HepG2 (cell line): ENCODE results near the gene GPALPP1. TPM values are rescaled to one million over a fixed set of nuclear protein-coding genes. Genes with fewer than 3 reads are reported as not detected.

ENCODE experiments used
- ATAC-seq: fragments of 200-7000 bp; cut with Tn5 transposase; 3 replicates; pipeline ENCODE4 v1.9.1; 2020; ENCODE audit warnings: mild to moderate bottlenecking, moderate library complexity
- BruUV-seq: library from RNA; stranded (reverse); fragments of 400-500 nt; replicated peaks from 2 replicates; lab custom pipeline; 2021; lab: Mats Ljungman, UMichigan
- CTCF ChIA-PET: fragments of 300-600 bp; formaldehyde crosslinking; extraction: SDS; loops from one replicate; lab custom pipeline; 2021; ENCODE audit warnings: low total read pairs, inconsistent platforms, low intra/inter-chr PET ratio; lab: Yijun Ruan, JAX
- POLR2A ChIA-PET: fragments of 350-600 bp; sonication (Branson Sonifier 250); formaldehyde crosslinking; loops from one replicate; lab custom pipeline; 2020; ENCODE audit warnings: antibody characterized with exemption, inconsistent platforms; lab: Yijun Ruan, JAX
- DNase-seq: peaks from one replicate; pipeline ENCODE4 v3.0.0-alpha.2; 2015; ENCODE audit warnings: low spot score
- FAIRE-seq: peaks from 3 replicates; lab custom pipeline; 2011; peaks lifted over from hg19 to GRCh38; lab: Jason Lieb, UNC
- H2AFZ ChIP-seq: one replicate; pipeline ENCODE4 v1.6.1; 2011; ENCODE audit warnings: low read length, inconsistent platforms
- H3K27ac ChIP-seq: fragments of 300-600 bp; 3 replicates; pipeline ENCODE4 v1.8.0; 2011; ENCODE audit warnings: mixed run types, mild to moderate bottlenecking, mixed read lengths, low read length, inconsistent platforms; ENCODE audit not compliant: insufficient read depth; ENCODE audit errors: extremely low read length
- H3K27me3 ChIP-seq, 2 experiments: fragments of 200-600 bp in 1 of 2; 2 replicates in 1 of 2; 3 replicates in 1 of 2; pipeline versions ENCODE4 v1.6.0 to v1.8.0; 2011; ENCODE audit warnings: low read length in 2 of 2, mild to moderate bottlenecking in 2 of 2, moderate library complexity in 2 of 2, inconsistent platforms in 1 of 2; ENCODE audit not compliant: insufficient read depth in 2 of 2, control insufficient read depth in 1 of 2
- H3K36me3 ChIP-seq, 2 experiments: fragments of 200-600 bp in 1 of 2; replicated peaks in 1 of 2; 2 replicates in 1 of 2; 3 replicates in 1 of 2; pipeline versions ENCODE4 v1.5.1 to v1.8.0; 2011; ENCODE audit warnings: low read length in 2 of 2, inconsistent platforms in 1 of 2; ENCODE audit not compliant: insufficient read depth in 2 of 2, control insufficient read depth in 1 of 2
- H3K4me1 ChIP-seq: 2 replicates; pipeline ENCODE4 v1.5.1; 2012; ENCODE audit warnings: low read length, inconsistent platforms; ENCODE audit not compliant: insufficient read depth
- H3K4me2 ChIP-seq: 2 replicates; pipeline ENCODE4 v1.6.0; 2011; ENCODE audit warnings: low read depth, low read length, inconsistent platforms
- H3K4me3 ChIP-seq, 3 experiments: fragments of 200-600 bp in 1 of 3; sonication (generic), shearing (Covaris generic) in 1 of 3; replicated peaks in 1 of 3; 2 replicates each; pipeline ENCODE4 v1.5.1; 2011 to 2016; ENCODE audit warnings: low read length in 3 of 3, inconsistent platforms in 2 of 3, low read depth in 2 of 3, mild to moderate bottlenecking in 2 of 3, control low read depth in 1 of 3, mixed read lengths in 1 of 3; ENCODE audit not compliant: insufficient read depth in 1 of 3
- H3K79me2 ChIP-seq: one replicate; pipeline ENCODE4 v1.6.1; 2011; ENCODE audit warnings: low read length, inconsistent platforms; ENCODE audit not compliant: insufficient read depth
- H3K9ac ChIP-seq: 2 replicates; pipeline ENCODE4 v1.6.0; 2011; ENCODE audit warnings: mild to moderate bottlenecking, low read depth, low read length, inconsistent platforms; ENCODE audit not compliant: insufficient read depth
- H3K9me3 ChIP-seq: 2 replicates; pipeline ENCODE4 v1.5.1; 2012; ENCODE audit warnings: mild to moderate bottlenecking, low read length
- H4K20me1 ChIP-seq: 2 replicates; pipeline ENCODE4 v1.6.0; 2011; ENCODE audit warnings: inconsistent platforms, mild to moderate bottlenecking, low read length, moderate library complexity; ENCODE audit not compliant: insufficient read depth
- ERF ChIP-seq: IDR thresholded peaks from 2 replicates; pipeline ENCODE4 v1.6.1; 2018; ENCODE audit warnings: missing biosample characterization, missing genetic modification reagents
- FOXC1 ChIP-seq: sonication (generic); formaldehyde crosslinking; IDR thresholded peaks from 2 replicates; pipeline ENCODE4 v1.8.0; 2022; ENCODE audit warnings: mild to moderate bottlenecking, missing genetic modification reagents, borderline replicate concordance
- HNRNPK ChIP-seq: fragments of 200-400 bp; formaldehyde crosslinking; IDR thresholded peaks from 2 replicates; pipeline ENCODE4 v1.6.1; 2018; ENCODE audit warnings: low read length, low read depth, moderate library complexity, mild to moderate bottlenecking; ENCODE audit not compliant: poor library complexity, severe bottlenecking
- KDM5A ChIP-seq: fragments of 200-600 bp; sonication (generic); IDR thresholded peaks from 2 replicates; pipeline ENCODE4 v1.7.0; 2018; ENCODE audit warnings: antibody characterized with exemption, mild to moderate bottlenecking, low read length, borderline replicate concordance
- MLLT10 ChIP-seq: sonication (generic); formaldehyde crosslinking; IDR thresholded peaks from 2 replicates; pipeline ENCODE4 v1.4.0; 2020; ENCODE audit warnings: missing genetic modification reagents
- NR3C1 ChIP-seq: sonication (generic); formaldehyde crosslinking; IDR thresholded peaks from 2 replicates; pipeline ENCODE4 v1.4.0; 2020; ENCODE audit warnings: missing genetic modification reagents
- RAD21 ChIP-seq: fragments of 450-650 bp; formaldehyde crosslinking; IDR thresholded peaks from 2 replicates; pipeline ENCODE4 v1.5.0; 2020; ENCODE audit warnings: mild to moderate bottlenecking
- SETDB1 ChIP-seq: sonication (generic); formaldehyde crosslinking; IDR thresholded peaks from 2 replicates; pipeline ENCODE4 v1.5.1; 2020; ENCODE audit warnings: missing genetic modification reagents, mild to moderate bottlenecking, borderline replicate concordance
- SMARCE1 ChIP-seq: fragments of 450-650 bp; IDR thresholded peaks from 2 replicates; pipeline ENCODE4 v1.6.1; 2017; ENCODE audit warnings: borderline replicate concordance
- SMC3 ChIP-seq: IDR thresholded peaks from 2 replicates; pipeline ENCODE4 v1.6.1; 2011; ENCODE audit warnings: low read length, improper control_type of control experiment
- TCF12 ChIP-seq, 2 experiments: fragments of 450-650 bp in 1 of 2; sonication (generic) in 1 of 2; formaldehyde crosslinking in 1 of 2; IDR thresholded peaks; 2 replicates each; pipeline versions ENCODE4 v1.6.1 to v1.8.0; 2017 to 2022; ENCODE audit warnings: antibody characterized with exemption in 1 of 2, mild to moderate bottlenecking in 1 of 2, missing genetic modification reagents in 1 of 2, moderate library complexity in 1 of 2
- THAP7 ChIP-seq: sonication (generic); formaldehyde crosslinking; IDR thresholded peaks from 2 replicates; pipeline ENCODE4 v1.8.1; 2023; ENCODE audit warnings: mild to moderate bottlenecking, missing genetic modification reagents
- ZKSCAN8 ChIP-seq: IDR thresholded peaks from 2 replicates; pipeline ENCODE4 v1.6.1; 2016; ENCODE audit warnings: borderline replicate concordance, missing genetic modification reagents, missing compliant biosample characterization
- ZNF567 ChIP-seq: sonication (generic); formaldehyde crosslinking; IDR thresholded peaks from 2 replicates; pipeline ENCODE4 v1.8.1; 2023; ENCODE audit warnings: mild to moderate bottlenecking, missing genetic modification reagents, borderline replicate concordance
- ZSCAN29 ChIP-seq: sonication (generic); formaldehyde crosslinking; conservative IDR thresholded peaks from 2 replicates; pipeline ENCODE4 v1.4.0; 2020; ENCODE audit warnings: mild to moderate bottlenecking, missing genetic modification reagents
- WGBS: methylation state at CpG from one replicate; pipeline ENCODE4 v1.1.6; 2017; ENCODE audit warnings: low lambda C conversion rate; 5-methylcytosine and 5-hydroxymethylcytosine counted together
- in situ Hi-C: cut with HindIII; loops from 2 replicates; pipeline ENCODE4 v1.10.0; 2017; ENCODE audit warnings: low pct_unique_long_range_greater_than_20kb; ENCODE audit not compliant: extremely low pct_ligation_motif_present
- intact Hi-C: fragments of 100-400 bp; cut with micrococcal nuclease; formaldehyde crosslinking; loops from one replicate; pipeline ENCODE4 v1.10.0; 2022; ENCODE audit not compliant: unreplicated experiment
- polyA plus RNA-seq, 8 experiments: library from polyadenylated mRNA; depleted of rRNA in 3 of 8; stranded (reverse) in 7 of 8; unstranded in 1 of 8; fragments of >200 nt; fragmentation: Illumina TruSeq in 4 of 8; extraction: Trizol in 4 of 8; gene quantifications; 2 replicates each; pipeline versions ENCODE4 v1.2.1 to v1.2.3, GENCODE V29; 2011 to 2016; ENCODE audit warnings: low read depth in 4 of 8, missing spikeins in 1 of 8, mixed read lengths in 1 of 8; ENCODE audit not compliant: insufficient read depth in 1 of 8
- total RNA-seq, 5 experiments: library from RNA; depleted of rRNA; stranded (reverse); fragments of >200 nt; fragmentation: Illumina TruSeq; extraction: Trizol; gene quantifications; 2 replicates each; pipeline ENCODE4 v1.2.3, GENCODE V29; 2016; ENCODE audit warnings: low read depth in 1 of 5
- TF ChIP-seq, protein P1 (sequence below): sonication (generic); formaldehyde crosslinking; IDR thresholded peaks from 2 replicates; pipeline ENCODE4 v1.8.0; 2022; ENCODE audit warnings: missing genetic modification reagents, mild to moderate bottlenecking, borderline replicate concordance
- TF ChIP-seq, protein P2 (sequence below): sonication (generic); formaldehyde crosslinking; IDR thresholded peaks from 2 replicates; pipeline ENCODE4 v1.8.0; 2022; ENCODE audit warnings: mild to moderate bottlenecking, missing genetic modification reagents, moderate library complexity

Gene GPALPP1
- total and polyA plus RNA-seq, 2 of the 13 experiments (the other 11 are each of a cell fraction or from before 2014, with no cell fraction given): 12.1 to 23.1 TPM

DNA sequence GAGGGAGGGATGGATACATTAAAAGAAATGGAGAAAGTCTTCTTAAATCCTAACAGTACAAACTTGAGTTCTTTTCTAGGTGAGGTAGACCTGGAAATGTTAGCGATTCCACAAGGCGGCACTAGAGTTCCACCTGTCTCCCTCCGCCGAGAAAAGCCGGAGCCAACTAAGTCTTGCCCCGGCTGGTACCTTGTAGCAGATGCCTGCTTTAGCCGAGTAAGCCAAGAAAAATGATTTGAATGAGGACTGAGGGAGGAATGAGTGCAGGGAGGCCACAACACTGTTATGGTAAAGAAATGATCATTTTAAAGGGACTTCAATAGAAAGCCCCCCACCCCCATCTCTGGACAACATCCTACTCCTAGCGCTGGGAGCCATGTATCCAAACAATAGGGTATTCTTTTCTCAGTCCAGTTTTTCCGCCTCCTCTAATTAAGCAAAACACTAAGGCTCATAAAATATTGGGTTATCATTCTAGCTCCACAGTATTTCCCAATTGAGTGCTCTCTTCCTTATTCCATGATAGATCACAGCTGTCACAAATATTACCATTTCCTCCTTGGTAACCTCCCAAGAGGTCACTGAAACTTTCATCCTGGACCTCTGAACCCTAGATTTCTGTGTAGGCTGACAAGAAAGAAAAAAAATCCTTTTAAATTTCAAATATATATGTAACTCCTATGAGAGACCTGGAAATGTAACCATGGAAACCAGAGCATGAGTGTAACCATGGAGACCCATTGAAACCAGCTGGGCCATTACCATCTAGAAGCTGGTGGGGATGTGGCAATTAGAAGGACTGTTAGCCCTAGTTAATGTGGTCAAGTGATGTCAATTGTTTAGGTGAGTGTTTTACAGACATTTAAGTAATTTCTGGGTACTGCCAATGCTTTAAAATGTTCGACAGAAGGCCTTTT is 58.3 kb downstream of the GPALPP1 start:
- Histone ChIP-seq H3K27me3 (no peaks in the 10 kb centered on the region; a peak in 1 of 5 replicates), H3K4me2 (peak overlapping the region; percentile 95), H3K36me3 (no peaks in the 10 kb centered on the region), H3K4me1 (peaks cover 12% of the 10 kb centered on the region), H2AFZ (peak overlapping the region; percentile 99), H3K4me3 (peak overlapping the region; percentile 63 to 72 (median 65); a peak in 5 of 6 replicates), H3K9me3 (no peaks in the 10 kb centered on the region), H3K9ac (0 out of 2 replicates have a peak overlapping the region, but pooled peaks have one; percentile 30), H3K79me2 (no peaks in the 10 kb centered on the region), H4K20me1 (no peaks in the 10 kb centered on the region), H3K27ac (no peak overlapping the region)
- CTCF ChIA-PET: interaction anchor here (1.3 to 4.0 kb wide), 4 partner anchors 73 to 263 kb away, joined by 7 to 50 read pairs (median 24); partner anchors contain the start of gene GTF2F2
- intact Hi-C loops (loop anchor here (1.0 to 2.0 kb wide), 4 partner anchors 73 to 347 kb away; partner anchors contain the start of gene GTF2F2), in situ Hi-C loops (loop anchor here (5.0 to 25.0 kb wide), 3 partner anchors 235 to 465 kb away; no protein-coding TSS in a partner anchor)
- 15% methylated on average over 10 of the region's 10 CpGs for WGBS
- FAIRE-seq (peak; percentile 77), ATAC-seq (peak; percentile 90), DNase-seq (peak; percentile 51)
- BruUV-seq: no TSS peak
- POLR2A ChIA-PET: interaction anchor here (1.2 kb wide), 1 partner anchor 234 kb away, joined by 4 read pairs; no protein-coding TSS in a partner anchor
- TF ChIP-seq KDM5A: peak; percentile 28; the same call in 1 of the 2 replicates
- 0 out of 2 replicates have a peak, but pooled peaks have one; percentile 22 for TF ChIP-seq ERF (CRISPR knock-in tag)
- TF ChIP-seq, protein P1, sequence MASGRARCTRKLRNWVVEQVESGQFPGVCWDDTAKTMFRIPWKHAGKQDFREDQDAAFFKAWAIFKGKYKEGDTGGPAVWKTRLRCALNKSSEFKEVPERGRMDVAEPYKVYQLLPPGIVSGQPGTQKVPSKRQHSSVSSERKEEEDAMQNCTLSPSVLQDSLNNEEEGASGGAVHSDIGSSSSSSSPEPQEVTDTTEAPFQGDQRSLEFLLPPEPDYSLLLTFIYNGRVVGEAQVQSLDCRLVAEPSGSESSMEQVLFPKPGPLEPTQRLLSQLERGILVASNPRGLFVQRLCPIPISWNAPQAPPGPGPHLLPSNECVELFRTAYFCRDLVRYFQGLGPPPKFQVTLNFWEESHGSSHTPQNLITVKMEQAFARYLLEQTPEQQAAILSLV (CRISPR knock-in tag): no peak
- no peak for TF ChIP-seq NR3C1 (CRISPR knock-in tag)
- no peak for TF ChIP-seq TCF12 (IDR thresholded peaks at IDR 0.05)
- TF ChIP-seq TCF12 (CRISPR knock-in tag; IDR thresholded peaks at IDR 0.05): no peak
- TF ChIP-seq FOXC1 (CRISPR knock-in tag): 0 out of 2 replicates have a peak, but pooled peaks have one; percentile 28
- no peak for TF ChIP-seq MLLT10 (CRISPR knock-in tag)
- TF ChIP-seq SMC3: peak; percentile 95
- TF ChIP-seq THAP7 (CRISPR knock-in tag): no peak
- TF ChIP-seq ZNF567 (CRISPR knock-in tag): no peak
- TF ChIP-seq, protein P2, sequence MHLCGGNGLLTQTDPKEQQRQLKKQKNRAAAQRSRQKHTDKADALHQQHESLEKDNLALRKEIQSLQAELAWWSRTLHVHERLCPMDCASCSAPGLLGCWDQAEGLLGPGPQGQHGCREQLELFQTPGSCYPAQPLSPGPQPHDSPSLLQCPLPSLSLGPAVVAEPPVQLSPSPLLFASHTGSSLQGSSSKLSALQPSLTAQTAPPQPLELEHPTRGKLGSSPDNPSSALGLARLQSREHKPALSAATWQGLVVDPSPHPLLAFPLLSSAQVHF (CRISPR knock-in tag): no peak
- peak; percentile 88 for TF ChIP-seq RAD21 (CRISPR knock-in tag)
- TF ChIP-seq SETDB1 (CRISPR knock-in tag): no peak
- TF ChIP-seq ZKSCAN8 (CRISPR knock-in tag): 0 out of 2 replicates have a peak, but pooled peaks have one; percentile 36
- no peak for TF ChIP-seq SMARCE1
- TF ChIP-seq ZSCAN29 (CRISPR knock-in tag): no peak
- no peak for TF ChIP-seq HNRNPK
